ENCODE results near the gene FOCAD. TPM values are rescaled to one million over a fixed set of nuclear protein-coding genes. Genes with fewer than 3 reads are reported as not detected.

FOCAD gene
- total RNA-seq, 1 donor from 2014 or later, result 48.2 TPM

DNA sequence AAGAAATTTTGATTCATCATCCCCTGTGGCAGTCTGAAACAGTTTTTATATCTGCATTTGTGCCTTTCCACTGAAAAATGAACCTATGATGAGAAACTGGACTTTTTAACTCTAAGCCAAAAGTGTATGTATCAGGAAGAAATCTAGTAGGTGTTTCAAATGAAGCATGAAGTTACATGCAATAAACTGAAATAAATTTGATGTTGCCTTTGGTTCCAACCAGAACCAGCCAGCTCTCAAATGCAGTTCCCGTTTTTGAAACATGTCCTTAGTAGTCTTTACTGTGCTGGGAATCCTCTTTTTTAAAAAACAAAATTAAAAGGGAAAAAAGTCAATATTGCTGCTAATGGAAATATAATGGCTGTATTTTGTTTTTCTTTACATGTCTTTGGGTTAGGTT, 303.5 kb downstream of the FOCAD start:
- peaks cover 5% of the 10 kb centered on the region for H3K4me1 ChIP-seq (ENCODE audit: insufficient read depth, low read length)
- no peak overlapping the region for H2AFZ ChIP-seq (ENCODE audit: low read depth, low read length)
- peaks cover 6% of the 10 kb centered on the region for H4K20me1 ChIP-seq (ENCODE audit: insufficient read depth, low read length)
- Mint-ChIP-seq H3K36me3 (ENCODE audit: low read depth, unreplicated experiment) (peaks cover 16% of the 10 kb centered on the region), H3K27me3 (ENCODE audit: low read depth, unreplicated experiment) (no peaks in the 10 kb centered on the region), H3K4me3 (ENCODE audit: unreplicated experiment) (no peak overlapping the region), H3K4me1 (ENCODE audit: low read depth, unreplicated experiment) (no peaks in the 10 kb centered on the region), H3K9me3 (ENCODE audit: unreplicated experiment) (no peaks in the 10 kb centered on the region), H3K27ac (ENCODE audit: unreplicated experiment) (no peak overlapping the region)
- H3K9me3 ChIP-seq (ENCODE audit: insufficient read depth, low read depth, low read length), result no peaks in the 10 kb centered on the region
- H3K27me3 ChIP-seq (ENCODE audit: insufficient read depth, low read length), result no peaks in the 10 kb centered on the region
- DNase-seq (ENCODE audit: low read depth) (no peak), FAIRE-seq (no peak)
- H3K9ac ChIP-seq (ENCODE audit: low read length), result no peak overlapping the region
- H3K36me3 ChIP-seq (ENCODE audit: insufficient read depth, low read length), result peaks cover 14% of the 10 kb centered on the region
- TF ChIP-seq, protein P1, sequence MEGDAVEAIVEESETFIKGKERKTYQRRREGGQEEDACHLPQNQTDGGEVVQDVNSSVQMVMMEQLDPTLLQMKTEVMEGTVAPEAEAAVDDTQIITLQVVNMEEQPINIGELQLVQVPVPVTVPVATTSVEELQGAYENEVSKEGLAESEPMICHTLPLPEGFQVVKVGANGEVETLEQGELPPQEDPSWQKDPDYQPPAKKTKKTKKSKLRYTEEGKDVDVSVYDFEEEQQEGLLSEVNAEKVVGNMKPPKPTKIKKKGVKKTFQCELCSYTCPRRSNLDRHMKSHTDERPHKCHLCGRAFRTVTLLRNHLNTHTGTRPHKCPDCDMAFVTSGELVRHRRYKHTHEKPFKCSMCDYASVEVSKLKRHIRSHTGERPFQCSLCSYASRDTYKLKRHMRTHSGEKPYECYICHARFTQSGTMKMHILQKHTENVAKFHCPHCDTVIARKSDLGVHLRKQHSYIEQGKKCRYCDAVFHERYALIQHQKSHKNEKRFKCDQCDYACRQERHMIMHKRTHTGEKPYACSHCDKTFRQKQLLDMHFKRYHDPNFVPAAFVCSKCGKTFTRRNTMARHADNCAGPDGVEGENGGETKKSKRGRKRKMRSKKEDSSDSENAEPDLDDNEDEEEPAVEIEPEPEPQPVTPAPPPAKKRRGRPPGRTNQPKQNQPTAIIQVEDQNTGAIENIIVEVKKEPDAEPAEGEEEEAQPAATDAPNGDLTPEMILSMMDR (IDR thresholded peaks at IDR 0.05; ENCODE audit: insufficient read depth, low read depth, low read length), result no peak
- no peak for TF ChIP-seq EZH2 (IDR thresholded peaks at IDR 0.05; ENCODE audit: insufficient read depth, low read length)
- no peak overlapping the region for H3K27ac ChIP-seq (ENCODE audit: low read depth, low read length)
- no peak overlapping the region for H3K4me3 ChIP-seq (ENCODE audit: insufficient read depth, low read depth, low read length)
- H3K4me2 ChIP-seq (ENCODE audit: low read length), result no peak overlapping the region
- H3K79me2 ChIP-seq (ENCODE audit: insufficient read depth, low read length), result no peaks in the 10 kb centered on the region

DNA sequence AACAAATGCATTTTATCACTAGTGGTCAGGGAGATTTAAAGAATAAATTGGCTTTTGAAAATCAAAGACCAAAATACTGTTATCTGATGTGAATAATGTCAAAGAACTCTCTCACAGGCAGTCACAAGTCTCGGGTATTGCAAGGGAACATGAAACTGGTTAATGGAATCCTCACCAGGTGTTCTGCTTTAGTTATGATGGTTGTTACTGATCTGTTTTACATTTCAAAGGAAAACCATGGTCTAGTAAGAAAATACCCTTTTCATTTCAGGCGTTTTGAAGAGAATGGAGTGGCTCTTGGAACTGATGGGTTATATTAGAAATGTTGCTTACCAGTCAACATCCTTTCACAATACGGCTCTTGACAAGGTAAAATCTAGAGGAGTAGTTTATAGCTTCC, 304.0 kb downstream of the FOCAD start:
- FAIRE-seq, result no peak
- no peaks in the 10 kb centered on the region for H3K9me3 Mint-ChIP-seq (ENCODE audit: unreplicated experiment)
- no peak overlapping the region for H3K4me2 ChIP-seq (ENCODE audit: low read length)

DNA sequence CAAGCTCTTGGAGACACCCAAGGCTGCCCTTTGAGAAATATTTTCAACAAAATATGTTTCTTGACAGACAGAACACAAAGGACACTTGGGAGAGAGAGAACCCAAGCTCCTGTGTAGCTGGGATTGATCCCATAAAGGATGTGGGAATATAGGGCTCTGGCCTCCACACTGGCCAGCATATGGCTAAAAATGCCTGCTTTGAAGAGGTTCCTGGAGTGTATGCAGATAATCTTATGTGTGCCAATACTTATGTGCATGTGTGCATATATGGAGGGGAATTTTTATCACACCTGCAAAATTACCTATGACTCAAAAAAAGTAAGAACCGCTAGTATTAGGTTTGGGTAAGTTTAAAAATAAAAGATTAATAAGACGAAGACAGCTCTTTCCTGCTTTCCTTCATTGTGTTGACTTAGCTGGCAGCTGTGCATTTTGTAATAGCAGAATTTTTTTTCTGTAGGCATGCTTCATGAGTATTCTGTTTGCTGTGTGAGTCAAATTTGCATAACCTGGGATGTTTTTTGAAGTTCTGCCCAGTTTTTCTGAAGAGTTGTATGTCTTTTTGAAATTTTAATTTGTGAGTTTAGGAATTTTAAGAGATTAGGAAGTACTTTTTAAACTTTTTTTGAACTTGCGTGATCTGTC, 304.7 kb downstream of the FOCAD start:
- H2AFZ ChIP-seq (ENCODE audit: low read depth, low read length), result no peak overlapping the region
- Mint-ChIP-seq H3K27me3 (ENCODE audit: low read depth, unreplicated experiment) (no peaks in the 10 kb centered on the region), H3K9me3 (ENCODE audit: unreplicated experiment) (no peaks in the 10 kb centered on the region), H3K36me3 (ENCODE audit: low read depth, unreplicated experiment) (peaks cover 20% of the 10 kb centered on the region), H3K4me1 (ENCODE audit: low read depth, unreplicated experiment) (no peaks in the 10 kb centered on the region), H3K27ac (ENCODE audit: unreplicated experiment) (no peak overlapping the region), H3K4me3 (ENCODE audit: unreplicated experiment) (no peak overlapping the region)
- H4K20me1 ChIP-seq (ENCODE audit: insufficient read depth, low read length), result no peaks in the 10 kb centered on the region
- no peaks in the 10 kb centered on the region for H3K27me3 ChIP-seq (ENCODE audit: insufficient read depth, low read length)
- H3K79me2 ChIP-seq (ENCODE audit: insufficient read depth, low read length), result no peaks in the 10 kb centered on the region
- no peak overlapping the region for H3K4me3 ChIP-seq (ENCODE audit: insufficient read depth, low read depth, low read length)
- no peak overlapping the region for H3K27ac ChIP-seq (ENCODE audit: low read depth, low read length)
- H3K9ac ChIP-seq (ENCODE audit: low read length), result no peak overlapping the region
- peaks cover 14% of the 10 kb centered on the region for H3K36me3 ChIP-seq (ENCODE audit: insufficient read depth, low read length)
- peaks cover 5% of the 10 kb centered on the region for H3K4me1 ChIP-seq (ENCODE audit: insufficient read depth, low read length)
- no peak for DNase-seq (ENCODE audit: low read depth)
- TF ChIP-seq EZH2 (IDR thresholded peaks at IDR 0.05; ENCODE audit: insufficient read depth, low read length), result no peak
- TF ChIP-seq, protein P1 (IDR thresholded peaks at IDR 0.05; ENCODE audit: insufficient read depth, low read depth, low read length), result no peak
- H3K4me2 ChIP-seq (ENCODE audit: low read length), result no peak overlapping the region
- FAIRE-seq, result no peak
- H3K9me3 ChIP-seq (ENCODE audit: insufficient read depth, low read depth, low read length), result no peaks in the 10 kb centered on the region

More for the DNA sequence above, 304.0 kb downstream of the FOCAD start:
- H3K27ac ChIP-seq (ENCODE audit: low read depth, low read length), result no peak overlapping the region
- H3K9me3 ChIP-seq (ENCODE audit: insufficient read depth, low read depth, low read length), result no peaks in the 10 kb centered on the region
- H4K20me1 ChIP-seq (ENCODE audit: insufficient read depth, low read length), result peaks cover under 1% of the 10 kb centered on the region
- H3K36me3 Mint-ChIP-seq (ENCODE audit: low read depth, unreplicated experiment), result peaks cover 20% of the 10 kb centered on the region
- H2AFZ ChIP-seq (ENCODE audit: low read depth, low read length), result no peak overlapping the region
- no peaks in the 10 kb centered on the region for H3K27me3 Mint-ChIP-seq (ENCODE audit: low read depth, unreplicated experiment)
- DNase-seq (ENCODE audit: low read depth), result no peak
- no peaks in the 10 kb centered on the region for H3K79me2 ChIP-seq (ENCODE audit: insufficient read depth, low read length)
- no peak overlapping the region for H3K4me3 ChIP-seq (ENCODE audit: insufficient read depth, low read depth, low read length)
- H3K4me3 Mint-ChIP-seq (ENCODE audit: unreplicated experiment), result no peak overlapping the region
- TF ChIP-seq, protein P1 (IDR thresholded peaks at IDR 0.05; ENCODE audit: insufficient read depth, low read depth, low read length), result no peak
- no peak for TF ChIP-seq EZH2 (IDR thresholded peaks at IDR 0.05; ENCODE audit: insufficient read depth, low read length)
- peaks cover 5% of the 10 kb centered on the region for H3K4me1 ChIP-seq (ENCODE audit: insufficient read depth, low read length)
- H3K9ac ChIP-seq (ENCODE audit: low read length), result no peak overlapping the region
- no peaks in the 10 kb centered on the region for H3K4me1 Mint-ChIP-seq (ENCODE audit: low read depth, unreplicated experiment)
- no peaks in the 10 kb centered on the region for H3K27me3 ChIP-seq (ENCODE audit: insufficient read depth, low read length)
- peaks cover 14% of the 10 kb centered on the region for H3K36me3 ChIP-seq (ENCODE audit: insufficient read depth, low read length)
- H3K27ac Mint-ChIP-seq (ENCODE audit: unreplicated experiment), result no peak overlapping the region
